ENCODE data around the gene NOB1.
"Not testable (repeated sequence)": the region's sequence is repeated elsewhere in the genome, so short reads cannot be mapped to it uniquely, and the experiment has no call there.

The NOB1 gene

DNA sequence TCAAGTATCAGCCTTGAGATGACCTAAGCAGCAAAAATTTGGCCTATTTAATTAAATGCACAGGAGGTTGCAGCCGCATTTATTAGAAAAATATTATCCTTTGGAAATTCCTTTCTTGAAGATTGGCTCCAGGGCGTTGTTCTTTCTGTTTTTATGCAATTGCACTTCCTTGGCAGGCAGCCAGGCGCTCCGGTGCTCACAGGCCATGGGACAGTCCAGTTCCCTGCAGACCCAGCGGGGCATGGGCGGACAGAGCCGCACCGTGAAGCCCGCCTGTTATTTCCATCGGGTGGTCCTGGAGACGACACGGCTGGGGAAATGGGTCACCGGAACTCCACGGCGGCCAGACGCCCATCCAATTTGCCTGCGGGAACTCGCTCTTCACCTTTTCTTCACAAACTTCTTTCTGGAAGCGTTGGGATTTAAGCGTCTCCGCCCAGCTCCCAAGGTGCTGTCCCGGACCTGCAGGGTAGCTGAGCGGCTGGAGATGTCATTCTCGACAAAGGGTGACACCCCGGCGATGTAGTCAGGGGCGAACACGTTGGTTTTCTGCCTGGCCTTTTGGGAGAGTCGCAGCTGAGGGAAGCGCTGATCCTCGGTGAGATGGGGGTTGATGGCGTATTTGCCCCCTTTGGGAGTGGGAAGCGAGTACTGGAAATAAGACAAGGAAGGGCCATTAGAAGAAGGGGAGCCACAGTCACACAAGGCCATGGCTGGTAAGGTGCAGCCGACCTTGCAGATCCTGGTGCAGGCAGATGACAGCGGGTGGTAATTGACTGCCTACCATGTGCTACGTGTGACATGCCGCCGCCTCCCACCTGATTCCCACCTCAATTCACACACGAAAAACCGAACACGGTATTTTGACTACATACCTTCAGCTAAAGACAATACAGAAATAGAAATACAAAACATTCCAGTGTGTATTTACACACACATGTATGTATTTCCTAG, 12.5 kb downstream of the NOB1 start:
- no peak for DNase-seq (ENCODE audit: low spot score)
- TF ChIP-seq, protein P1, sequence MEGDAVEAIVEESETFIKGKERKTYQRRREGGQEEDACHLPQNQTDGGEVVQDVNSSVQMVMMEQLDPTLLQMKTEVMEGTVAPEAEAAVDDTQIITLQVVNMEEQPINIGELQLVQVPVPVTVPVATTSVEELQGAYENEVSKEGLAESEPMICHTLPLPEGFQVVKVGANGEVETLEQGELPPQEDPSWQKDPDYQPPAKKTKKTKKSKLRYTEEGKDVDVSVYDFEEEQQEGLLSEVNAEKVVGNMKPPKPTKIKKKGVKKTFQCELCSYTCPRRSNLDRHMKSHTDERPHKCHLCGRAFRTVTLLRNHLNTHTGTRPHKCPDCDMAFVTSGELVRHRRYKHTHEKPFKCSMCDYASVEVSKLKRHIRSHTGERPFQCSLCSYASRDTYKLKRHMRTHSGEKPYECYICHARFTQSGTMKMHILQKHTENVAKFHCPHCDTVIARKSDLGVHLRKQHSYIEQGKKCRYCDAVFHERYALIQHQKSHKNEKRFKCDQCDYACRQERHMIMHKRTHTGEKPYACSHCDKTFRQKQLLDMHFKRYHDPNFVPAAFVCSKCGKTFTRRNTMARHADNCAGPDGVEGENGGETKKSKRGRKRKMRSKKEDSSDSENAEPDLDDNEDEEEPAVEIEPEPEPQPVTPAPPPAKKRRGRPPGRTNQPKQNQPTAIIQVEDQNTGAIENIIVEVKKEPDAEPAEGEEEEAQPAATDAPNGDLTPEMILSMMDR (IDR thresholded peaks at IDR 0.05; ENCODE audit: extremely low read depth, missing control alignments): no peak

DNA sequence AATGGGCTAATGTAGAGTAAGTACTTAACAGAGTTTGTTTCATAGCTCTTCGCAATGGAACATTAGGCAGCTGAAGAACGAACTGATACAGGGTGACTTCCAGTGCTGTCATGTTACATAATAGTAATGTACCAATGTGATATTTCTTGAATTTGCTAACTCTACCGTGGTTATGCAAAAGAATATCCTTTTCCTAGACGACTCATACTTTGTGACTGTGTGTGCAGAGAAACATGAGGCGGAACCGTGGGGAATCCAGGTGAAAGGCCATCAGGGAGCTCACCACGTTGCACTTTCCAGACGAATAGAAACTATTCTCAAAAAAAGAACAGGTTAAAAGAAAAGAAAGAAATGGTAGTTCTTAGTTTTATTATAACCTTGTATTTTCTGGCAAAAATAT, 13.2 kb downstream of the NOB1 start:
- no peak for DNase-seq (ENCODE audit: low spot score)
- TF ChIP-seq, protein P1 (IDR thresholded peaks at IDR 0.05; ENCODE audit: extremely low read depth, missing control alignments): no peak

DNA sequence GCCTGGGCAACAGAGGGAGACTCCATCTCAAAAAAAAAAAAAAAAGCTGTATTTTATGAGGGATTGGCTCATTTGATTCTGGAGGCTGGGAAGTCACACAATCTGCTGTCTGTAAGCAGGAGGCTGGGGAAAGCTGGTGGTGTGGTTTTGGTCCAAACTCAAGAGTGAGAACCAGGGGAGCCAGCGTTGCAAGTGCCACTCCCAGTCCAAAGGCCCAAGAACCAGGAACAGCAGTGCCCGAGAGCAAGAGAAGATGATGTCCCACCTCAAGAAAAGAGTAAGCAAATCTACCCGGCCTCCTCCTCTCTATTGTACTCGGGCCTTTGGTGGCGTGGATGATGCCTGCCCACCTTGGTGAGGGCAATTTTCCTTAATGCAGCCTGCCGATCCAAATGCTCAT, 22.6 kb downstream of the NOB1 start:
- DNase-seq (ENCODE audit: low spot score): no peak
- TF ChIP-seq, protein P1 (IDR thresholded peaks at IDR 0.05; ENCODE audit: extremely low read depth, missing control alignments): no peak

DNA sequence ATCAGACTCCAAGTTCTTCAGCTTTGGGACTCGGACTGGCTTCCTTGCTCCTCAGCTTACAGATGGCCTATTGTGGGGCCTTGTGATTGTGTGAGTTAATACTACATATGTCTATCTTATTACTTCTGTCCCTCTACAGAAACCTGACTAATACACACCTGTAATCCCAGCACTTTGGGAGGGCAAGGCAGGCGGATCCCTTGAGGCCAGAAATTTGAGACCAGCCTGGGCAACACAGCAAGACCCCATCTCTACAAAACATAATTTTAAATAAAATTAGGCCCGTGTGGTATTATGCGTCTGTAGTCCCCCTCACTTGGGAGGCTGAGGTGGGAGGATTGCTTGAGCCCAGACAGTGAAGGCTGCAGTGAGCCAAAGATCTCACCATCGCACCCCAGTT, 23.4 kb downstream of the NOB1 start:
- DNase-seq (ENCODE audit: low spot score): not testable (repeated sequence)

DNA sequence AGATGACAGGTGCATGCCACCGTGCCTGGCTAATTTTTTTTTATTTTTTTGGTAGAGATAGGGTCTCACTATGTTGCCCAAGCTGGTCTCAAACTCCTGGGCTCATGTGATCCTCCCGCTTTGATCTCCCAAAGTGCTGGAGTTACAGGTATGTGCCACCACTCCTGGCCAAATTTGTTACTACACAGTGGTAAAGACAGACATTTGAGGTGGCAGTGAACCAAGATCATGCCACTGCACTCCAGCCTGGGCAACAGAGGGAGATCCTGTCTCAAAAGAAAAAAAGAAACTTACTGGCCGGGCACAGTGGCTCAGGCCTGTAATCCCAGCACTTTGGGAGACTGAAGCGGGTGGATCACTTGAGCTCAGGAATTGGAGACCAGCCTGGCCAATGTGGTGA, 25.7 kb downstream of the NOB1 start:
- DNase-seq (ENCODE audit: low spot score): not testable (repeated sequence)

DNA sequence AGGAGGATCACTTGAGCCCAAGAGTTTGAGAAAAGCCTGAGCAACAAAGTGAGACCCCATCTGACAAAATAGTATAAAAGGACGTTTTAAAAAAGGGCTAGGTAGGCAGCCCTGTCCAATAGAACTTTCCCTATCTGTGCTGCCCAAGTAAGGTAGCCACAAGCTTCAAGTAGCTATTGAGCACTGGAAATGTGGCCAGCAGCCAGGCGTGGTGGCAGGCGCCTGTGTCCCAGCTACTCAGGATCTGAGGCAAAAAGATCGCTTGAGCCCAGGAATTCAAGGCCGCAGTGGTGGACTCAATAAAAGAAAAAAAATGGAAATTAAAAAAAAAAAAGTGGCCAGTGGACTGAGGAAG, 26.8 kb downstream of the NOB1 start:
- TF ChIP-seq, protein P1 (IDR thresholded peaks at IDR 0.05; ENCODE audit: extremely low read depth, missing control alignments): no peak
- no peak for DNase-seq (ENCODE audit: low spot score)

DNA sequence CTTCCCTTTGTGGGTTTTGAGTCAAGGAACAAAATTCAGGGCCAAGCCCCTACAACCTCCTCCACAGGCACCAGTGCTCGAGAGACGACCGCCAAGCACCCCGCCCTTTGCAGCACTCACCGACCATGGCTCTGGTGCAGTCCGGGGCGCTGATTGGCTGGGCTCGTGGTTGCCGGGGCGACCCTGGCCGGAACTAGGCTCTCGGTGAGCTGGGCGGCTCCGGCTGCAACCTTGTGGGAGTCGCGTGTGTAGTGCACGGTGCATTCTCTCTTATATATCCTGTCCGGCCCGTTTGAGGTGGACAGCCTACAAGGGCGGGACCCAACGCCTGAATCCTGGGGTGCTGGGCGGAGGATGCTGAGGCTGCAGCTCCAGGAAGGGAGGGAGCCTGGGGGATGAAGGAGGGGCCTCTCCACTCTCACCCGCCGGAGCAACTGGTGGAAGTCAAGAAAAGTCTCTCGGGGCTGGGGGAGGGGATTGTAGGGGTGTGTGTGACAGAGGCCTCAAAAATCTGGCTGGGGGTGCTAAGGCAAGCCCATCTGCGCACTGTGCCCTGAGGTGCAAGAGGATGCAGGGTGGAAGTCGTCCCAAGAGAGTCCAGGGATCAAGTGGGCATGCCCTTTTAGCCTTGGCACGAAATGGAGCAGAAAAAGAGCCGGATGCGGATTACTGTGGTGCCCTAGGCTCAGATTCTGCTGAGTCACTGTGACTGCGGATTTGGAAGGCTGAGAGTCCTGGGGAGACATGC, 28.2 kb downstream of the NOB1 start, which contains the start of gene NQO1:
Gene NQO1 (minus strand): TSS at position 248 of the 748 bp plus-strand sequence. CDS start 121 bp downstream, at position 127.
- TF ChIP-seq, protein P1 (IDR thresholded peaks at IDR 0.05; ENCODE audit: extremely low read depth, missing control alignments): no peak
- peak; percentile 91 for DNase-seq (ENCODE audit: low spot score)

DNA sequence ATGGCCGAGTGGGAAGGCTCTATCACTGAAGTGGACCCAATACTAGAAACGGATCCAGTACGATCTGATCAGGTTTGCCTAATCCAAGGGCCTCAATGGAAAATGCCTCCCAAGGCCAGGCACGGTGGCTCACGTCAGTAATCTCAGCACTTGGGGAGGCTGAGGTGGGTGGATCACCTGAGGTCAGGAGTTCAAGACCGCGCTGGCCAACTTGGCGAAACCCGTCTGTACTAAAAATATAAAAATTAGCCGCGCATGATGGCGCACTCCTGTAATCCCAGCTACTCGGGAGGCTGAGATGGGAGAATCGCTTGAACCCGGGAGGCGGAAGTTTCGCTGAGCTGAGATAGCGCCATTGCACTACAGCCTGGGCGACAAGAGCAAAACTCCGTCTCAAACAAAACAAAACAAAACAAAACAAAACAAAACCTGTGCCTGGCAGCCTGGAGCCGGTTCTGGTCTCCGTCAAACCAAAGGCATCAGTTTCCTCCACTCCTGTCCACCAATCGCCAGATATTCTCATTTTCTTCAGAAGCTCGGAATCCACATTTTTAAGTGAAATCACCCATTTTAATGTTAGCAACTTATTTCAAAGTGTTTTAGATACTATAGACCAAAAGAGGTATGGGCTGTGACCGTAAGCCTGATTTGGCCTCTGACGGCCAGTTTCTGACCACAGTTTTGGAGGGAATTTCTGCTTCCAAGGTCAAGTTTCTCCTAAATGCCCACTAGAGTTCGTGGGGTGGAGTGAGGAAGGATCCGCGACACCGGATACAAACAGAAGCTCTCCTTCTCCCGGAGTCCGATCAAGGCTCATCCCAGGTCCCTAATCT, 29.0 kb downstream of the NOB1 start:
- TF ChIP-seq, protein P1 (IDR thresholded peaks at IDR 0.05; ENCODE audit: extremely low read depth, missing control alignments): no peak
- DNase-seq (ENCODE audit: low spot score): no peak
